Stimulated activated naive CD4-positive, alpha-beta T cell (primary cell): Measurements from ENCODE around the gene SH3PXD2A.
"Not testable (repeated sequence)": the region's sequence is repeated elsewhere in the genome, so short reads cannot be mapped to it uniquely, and the experiment has no call there.

Experiments
- DNase-seq, 6 experiments: peaks; one replicate each; lab custom pipeline; 2025; lab: John Stamatoyannopoulos, UW

SH3PXD2A gene

GRCh38 chr10:103620891-103621782, 234.2 kb downstream of the SH3PXD2A start:
- DNase-seq = no peak

- no peak for DNase-seq
Observed at GRCh38 chr10:103620352-103620740, 235.0 kb downstream of the SH3PXD2A start.

GRCh38 chr10:103619424-103620351, 235.7 kb downstream of the SH3PXD2A start:
- no peak for DNase-seq

GRCh38 chr10:103618575-103619423, 236.6 kb downstream of the SH3PXD2A start:
- DNase-seq = no peak

- DNase-seq = no peak
Observed at GRCh38 chr10:103617602-103618385, 237.6 kb downstream of the SH3PXD2A start.

- no peak for DNase-seq
Observed at GRCh38 chr10:103616705-103617601, 238.4 kb downstream of the SH3PXD2A start.

GRCh38 chr10:103614306-103615158, 240.8 kb downstream of the SH3PXD2A start:
- DNase-seq = no peak

GRCh38 chr10:103613616-103614015, 241.8 kb downstream of the SH3PXD2A start:
- DNase-seq = no peak

GRCh38 chr10:103612462-103613365, 242.7 kb downstream of the SH3PXD2A start:
- DNase-seq = no peak

- DNase-seq = no peak
Observed at GRCh38 chr10:103610921-103611511, 244.4 kb downstream of the SH3PXD2A start.

GRCh38 chr10:103610083-103610472, 245.3 kb downstream of the SH3PXD2A start:
- DNase-seq = no peak

- no peak for DNase-seq
Observed at GRCh38 chr10:103609231-103610082, 245.9 kb downstream of the SH3PXD2A start.

GRCh38 chr10:103608056-103608455, 247.3 kb downstream of the SH3PXD2A start:
- not testable (repeated sequence) for DNase-seq

GRCh38 chr10:103607051-103607450, 248.3 kb downstream of the SH3PXD2A start:
- not testable (repeated sequence) for DNase-seq

- DNase-seq = not testable (repeated sequence)
Observed at GRCh38 chr10:103606097-103606438, 249.3 kb downstream of the SH3PXD2A start.

- peak in 4 of 6 experiments; percentile 10 to 50 (median 22) for DNase-seq
Observed at GRCh38 chr10:103605359-103606096, 249.8 kb downstream of the SH3PXD2A start.
